Natural killer cell (primary cell): ENCODE data around the gene ZC3H15. TPM values are rescaled to one million over a fixed set of nuclear protein-coding genes. Genes with fewer than 3 reads are reported as not detected.

Experiments
- ATAC-seq, 3 donors: fragments of 150-1000 bp in 2 of 3; fragments of 200-7000 bp in 1 of 3; cut with Tn5 transposase; 1 replicate in 1 of 3; 2 replicates in 2 of 3; pipeline ENCODE4 v1.10.0; 2021; ENCODE audit warnings: mild to moderate bottlenecking in 2 of 3, moderate library complexity in 2 of 3
- DNase-seq, 2 donors: peaks; one replicate each; pipeline versions ENCODE4 v3.0.0 to v3.0.0-alpha.2; 2013 to 2021; ENCODE audit warnings: mixed read lengths in 1 of 2
- H3K27ac ChIP-seq: one replicate; pipeline ENCODE4 v1.5.1; 2013; ENCODE audit warnings: mild to moderate bottlenecking, low read length
- H3K27me3 ChIP-seq: one replicate; pipeline ENCODE4 v1.6.1; 2013; ENCODE audit warnings: low read length; ENCODE audit not compliant: control insufficient read depth, insufficient read depth
- H3K36me3 ChIP-seq: one replicate; pipeline ENCODE4 v1.6.1; 2013; ENCODE audit warnings: low read length; ENCODE audit not compliant: control insufficient read depth, insufficient read depth
- H3K4me1 ChIP-seq: one replicate; pipeline ENCODE4 v1.6.1; 2013; ENCODE audit warnings: low read length; ENCODE audit not compliant: control insufficient read depth, insufficient read depth
- H3K4me3 ChIP-seq: one replicate; pipeline ENCODE4 v1.5.1; 2013; ENCODE audit warnings: low read length
- H3K9me3 ChIP-seq: one replicate; pipeline ENCODE4 v1.6.1; 2013; ENCODE audit warnings: low read length; ENCODE audit not compliant: control insufficient read depth, insufficient read depth
- H3K27ac Mint-ChIP-seq, 2 donors: one replicate each; pipeline ENCODE4 v1.8.0; 2022; ENCODE audit warnings: mild to moderate bottlenecking in 2 of 2, mixed read lengths in 2 of 2, moderate library complexity in 1 of 2
- H3K27me3 Mint-ChIP-seq, 2 donors: one replicate each; pipeline ENCODE4 v1.8.0; 2022; ENCODE audit warnings: low read depth in 2 of 2, mixed read lengths in 2 of 2
- H3K36me3 Mint-ChIP-seq: one replicate; pipeline ENCODE4 v1.8.0; 2022; ENCODE audit warnings: mixed read lengths
- H3K4me1 Mint-ChIP-seq, 2 donors: one replicate each; pipeline ENCODE4 v1.8.0; 2022; ENCODE audit warnings: mixed read lengths in 2 of 2
- H3K4me3 Mint-ChIP-seq: one replicate; pipeline ENCODE4 v1.8.0; 2022; ENCODE audit warnings: mild to moderate bottlenecking, moderate library complexity, mixed read lengths
- H3K9me3 Mint-ChIP-seq, 2 donors: one replicate each; pipeline ENCODE4 v1.8.0; 2022; ENCODE audit warnings: mixed read lengths in 2 of 2
- CTCF ChIP-seq: fragments of 200-600 bp; IDR thresholded peaks from one replicate; pipeline ENCODE4 v1.8.0; 2022; ENCODE audit warnings: antibody characterized with exemption
- WGBS: methylation state at CpG from one replicate; pipeline ENCODE4 v1.1.7; 2013; ENCODE audit warnings: missing lambda C conversion rate; ENCODE audit not compliant: insufficient coverage; 5-methylcytosine and 5-hydroxymethylcytosine counted together
- intact Hi-C: fragments of 100-400 bp; cut with micrococcal nuclease; formaldehyde crosslinking; loops from one replicate; pipeline ENCODE4 v1.14.2; 2022
- total RNA-seq, 4 donors: library from RNA; stranded (reverse); fragments of 120-200 nt in 1 of 4; gene quantifications; one replicate each; pipeline versions ENCODE4 v1.2.3 to v1.2.4, GENCODE V29; 2013 to 2022

Gene ZC3H15
- total RNA-seq, 3 donors from 2014 or later (not counting 1 experiment from before 2014, with no cell fraction given) = 92.5 to 115 (median 106) TPM

DNA sequence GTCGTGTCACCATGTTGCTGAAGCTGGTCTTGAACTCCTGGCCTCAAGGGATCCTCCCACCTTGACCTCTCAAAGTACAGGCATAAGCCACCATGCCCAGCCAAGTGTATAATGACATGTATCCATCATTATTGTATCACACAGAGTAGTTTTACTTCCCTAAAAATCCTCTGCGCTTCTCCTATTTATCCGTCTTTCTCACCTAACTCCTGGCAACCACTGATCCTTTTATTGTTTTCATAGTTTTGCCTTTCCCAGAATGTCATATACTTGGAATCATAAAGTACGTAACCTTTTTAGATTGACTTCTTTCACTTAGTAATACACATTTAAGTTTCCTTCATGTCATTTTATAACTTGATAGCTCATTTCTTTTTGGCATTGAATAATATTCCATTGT lies 51.0 kb downstream of the ZC3H15 start:
- no peak overlapping the region for H3K4me3 Mint-ChIP-seq

DNA sequence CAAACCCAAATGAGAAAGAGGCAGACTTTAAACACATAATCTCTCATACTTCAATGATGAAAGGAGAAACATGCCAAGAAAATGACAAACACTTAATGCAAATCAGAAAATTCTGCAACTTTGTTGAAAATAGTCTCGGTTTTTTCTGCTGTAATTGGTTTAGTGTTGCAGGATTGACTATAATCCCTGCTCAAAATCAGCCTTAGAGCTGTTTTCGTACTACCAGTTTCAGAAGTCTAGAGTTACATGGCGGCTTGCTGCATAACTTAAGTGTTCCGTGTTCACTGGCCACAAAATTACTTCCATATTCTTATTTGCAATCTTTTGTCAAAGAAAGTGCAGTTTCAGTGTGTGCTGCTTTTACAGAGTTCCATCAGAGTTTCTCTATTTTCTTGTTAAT lies 54.9 kb downstream of the ZC3H15 start:
- ATAC-seq (no peak), DNase-seq (no peak)
- 86% methylated on average over 4 of the region's 4 CpGs for WGBS
- no peak overlapping the region for H3K4me3 ChIP-seq
- no peaks in the 10 kb centered on the region for H3K4me1 ChIP-seq
- no peak overlapping the region for H3K27ac ChIP-seq
- intact Hi-C loops = no loop called here
- no peaks in the 10 kb centered on the region for H3K27me3 ChIP-seq
- Mint-ChIP-seq H3K27me3 (peaks cover 5% of the 10 kb centered on the region in 2 donors), H3K27ac (no peak overlapping the region), H3K4me3 (no peak overlapping the region), H3K36me3 (no peaks in the 10 kb centered on the region), H3K9me3 (peaks cover 0 to 3% of the 10 kb centered on the region in 2 donors), H3K4me1 (no peaks in the 10 kb centered on the region)
- H3K9me3 ChIP-seq = no peaks in the 10 kb centered on the region
- no peaks in the 10 kb centered on the region for H3K36me3 ChIP-seq
- no peak for TF ChIP-seq CTCF

More for the DNA sequence above, 51.0 kb downstream of the ZC3H15 start:
- no peaks in the 10 kb centered on the region for H3K27me3 ChIP-seq
- no peaks in the 10 kb centered on the region for H3K4me1 Mint-ChIP-seq
- H3K4me3 ChIP-seq = no peak overlapping the region
- no peak for TF ChIP-seq CTCF
- ATAC-seq (no peak), DNase-seq (no peak)
- H3K9me3 Mint-ChIP-seq = peaks cover 0 to 3% of the 10 kb centered on the region in 2 donors
- H3K27me3 Mint-ChIP-seq = peaks cover 5% of the 10 kb centered on the region in 2 donors
- H3K27ac ChIP-seq = no peak overlapping the region
- WGBS = 80% methylated on average over 4 of the region's 4 CpGs
- no peaks in the 10 kb centered on the region for H3K4me1 ChIP-seq
- intact Hi-C loops = no loop called here
- no peaks in the 10 kb centered on the region for H3K9me3 ChIP-seq
- no peaks in the 10 kb centered on the region for H3K36me3 Mint-ChIP-seq
- no peaks in the 10 kb centered on the region for H3K36me3 ChIP-seq
- H3K27ac Mint-ChIP-seq = no peak overlapping the region

GRCh38 chr2:186542002-186542401 lies 55.9 kb downstream of the ZC3H15 start:
- no peak for ATAC-seq
- no peaks in the 10 kb centered on the region for H3K4me1 Mint-ChIP-seq
- H3K27me3 Mint-ChIP-seq = peaks cover 5% of the 10 kb centered on the region in 2 donors
- Histone ChIP-seq H3K4me3 (no peak overlapping the region), H3K4me1 (no peaks in the 10 kb centered on the region), H3K9me3 (no peaks in the 10 kb centered on the region), H3K27me3 (no peaks in the 10 kb centered on the region), H3K36me3 (no peaks in the 10 kb centered on the region), H3K27ac (no peak overlapping the region)
- H3K4me3 Mint-ChIP-seq = no peak overlapping the region
- DNase-seq = no peak
- H3K27ac Mint-ChIP-seq = no peak overlapping the region
- H3K36me3 Mint-ChIP-seq = no peaks in the 10 kb centered on the region
- peaks cover 0 to 3% of the 10 kb centered on the region in 2 donors for H3K9me3 Mint-ChIP-seq
- no peak for TF ChIP-seq CTCF
- intact Hi-C loops = no loop called here
- WGBS = 92% methylated on average over 4 of the region's 4 CpGs

GRCh38 chr2:186543561-186544131 lies 57.6 kb downstream of the ZC3H15 start:
- no peaks in the 10 kb centered on the region for H3K4me1 Mint-ChIP-seq
- H3K9me3 ChIP-seq = no peaks in the 10 kb centered on the region
- no peaks in the 10 kb centered on the region for H3K27me3 ChIP-seq
- no peak for DNase-seq
- 100% methylated on average over 3 of the region's 3 CpGs for WGBS
- no peak overlapping the region for H3K27ac ChIP-seq
- peaks cover 0 to 5% of the 10 kb centered on the region in 2 donors for H3K27me3 Mint-ChIP-seq
- no peak overlapping the region for H3K4me3 Mint-ChIP-seq
- intact Hi-C loops = no loop called here
- no peak for TF ChIP-seq CTCF
- no peak overlapping the region for H3K4me3 ChIP-seq
- no peaks in the 10 kb centered on the region for H3K4me1 ChIP-seq
- H3K36me3 ChIP-seq = no peaks in the 10 kb centered on the region
- no peaks in the 10 kb centered on the region for H3K9me3 Mint-ChIP-seq
- H3K36me3 Mint-ChIP-seq = no peaks in the 10 kb centered on the region
- H3K27ac Mint-ChIP-seq = no peak overlapping the region
- no peak for ATAC-seq
